ENCODE measurements around the gene PTPRM. TPM values are rescaled to one million over a fixed set of nuclear protein-coding genes. Genes with fewer than 3 reads are reported as not detected.

Gene PTPRM
- total and polyA plus RNA-seq, 2 experiments from 2014 or later: 1.6 to 5.3 TPM

DNA sequence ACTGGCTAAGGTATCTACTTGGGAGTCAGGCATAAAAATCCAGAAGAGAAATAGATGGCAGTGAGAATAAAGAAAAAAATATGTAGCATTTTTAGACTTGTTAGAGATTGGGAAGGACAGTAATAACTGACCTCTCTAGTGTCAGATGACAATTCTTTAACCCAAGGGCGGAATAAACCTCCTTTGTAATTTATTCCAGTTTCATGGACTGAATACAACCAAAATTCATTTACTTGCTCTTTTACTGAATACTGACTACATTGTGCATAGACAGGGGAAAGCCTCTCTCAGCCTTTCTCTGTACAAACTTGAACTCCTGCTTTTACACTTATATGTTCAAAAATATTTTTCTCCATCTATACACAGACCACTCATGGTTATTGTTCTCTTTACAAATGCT lies 566.8 kb downstream of the PTPRM start:
- Mint-ChIP-seq H3K4me1 (no peaks in the 10 kb centered on the region; the same call in 2 of the 3 replicates), H3K27ac (no peak overlapping the region), H3K27me3 (ENCODE audit: insufficient read depth, low read depth, poor library complexity) (peaks cover 2% of the 10 kb centered on the region), H3K9me3 (peaks cover 7% of the 10 kb centered on the region; the same call in 2 of the 3 replicates), H3K36me3 (ENCODE audit: low read depth) (no peaks in the 10 kb centered on the region), H3K4me3 (no peak overlapping the region)
- H4K20me1 ChIP-seq (replicated peaks; ENCODE audit: insufficient read depth): no peaks in the 10 kb centered on the region
- DNase-seq (ENCODE audit: low spot score): no peak
- 0 out of 2 replicates have a peak, but pooled peaks cover 6% of the 10 kb centered on the region for H3K9me2 ChIP-seq (ENCODE audit: insufficient read depth)
- H3K79me2 ChIP-seq (replicated peaks; ENCODE audit: insufficient read depth): no peaks in the 10 kb centered on the region
- H3K36me3 ChIP-seq (ENCODE audit: insufficient read depth): no peaks in the 10 kb centered on the region
- no peak overlapping the region for H3K4me2 ChIP-seq
- H3K27ac ChIP-seq (ENCODE audit: low read depth): no peak overlapping the region
- no peak overlapping the region for H3K4me3 ChIP-seq
- ATAC-seq: no peak
- H2AFZ ChIP-seq: no peak overlapping the region
- no peak for TF ChIP-seq POLR2AphosphoS5 (IDR thresholded peaks at IDR 0.05; ENCODE audit: low read depth)
- no peak for TF ChIP-seq EZH2 (IDR thresholded peaks at IDR 0.05; ENCODE audit: low read depth, unreplicated experiment)
- no peak for TF ChIP-seq ZNF462 (CRISPR knock-in tag; IDR thresholded peaks at IDR 0.05)
- TF ChIP-seq JUNB (IDR thresholded peaks at IDR 0.05; ENCODE audit: unreplicated experiment): no peak
- no peak for TF ChIP-seq STAT1 (IDR thresholded peaks at IDR 0.05; ENCODE audit: unreplicated experiment)
- TF ChIP-seq ZNF331 (CRISPR knock-in tag; IDR thresholded peaks at IDR 0.05; ENCODE audit: low read depth): no peak
- TF ChIP-seq ZNF114 (CRISPR knock-in tag; IDR thresholded peaks at IDR 0.05): no peak
- no peak for TF ChIP-seq EZH2phosphoT487 (IDR thresholded peaks at IDR 0.05; ENCODE audit: unreplicated experiment)
- no peak for TF ChIP-seq NANOG (IDR thresholded peaks at IDR 0.05; ENCODE audit: borderline replicate concordance)
- TF ChIP-seq, protein P1, sequence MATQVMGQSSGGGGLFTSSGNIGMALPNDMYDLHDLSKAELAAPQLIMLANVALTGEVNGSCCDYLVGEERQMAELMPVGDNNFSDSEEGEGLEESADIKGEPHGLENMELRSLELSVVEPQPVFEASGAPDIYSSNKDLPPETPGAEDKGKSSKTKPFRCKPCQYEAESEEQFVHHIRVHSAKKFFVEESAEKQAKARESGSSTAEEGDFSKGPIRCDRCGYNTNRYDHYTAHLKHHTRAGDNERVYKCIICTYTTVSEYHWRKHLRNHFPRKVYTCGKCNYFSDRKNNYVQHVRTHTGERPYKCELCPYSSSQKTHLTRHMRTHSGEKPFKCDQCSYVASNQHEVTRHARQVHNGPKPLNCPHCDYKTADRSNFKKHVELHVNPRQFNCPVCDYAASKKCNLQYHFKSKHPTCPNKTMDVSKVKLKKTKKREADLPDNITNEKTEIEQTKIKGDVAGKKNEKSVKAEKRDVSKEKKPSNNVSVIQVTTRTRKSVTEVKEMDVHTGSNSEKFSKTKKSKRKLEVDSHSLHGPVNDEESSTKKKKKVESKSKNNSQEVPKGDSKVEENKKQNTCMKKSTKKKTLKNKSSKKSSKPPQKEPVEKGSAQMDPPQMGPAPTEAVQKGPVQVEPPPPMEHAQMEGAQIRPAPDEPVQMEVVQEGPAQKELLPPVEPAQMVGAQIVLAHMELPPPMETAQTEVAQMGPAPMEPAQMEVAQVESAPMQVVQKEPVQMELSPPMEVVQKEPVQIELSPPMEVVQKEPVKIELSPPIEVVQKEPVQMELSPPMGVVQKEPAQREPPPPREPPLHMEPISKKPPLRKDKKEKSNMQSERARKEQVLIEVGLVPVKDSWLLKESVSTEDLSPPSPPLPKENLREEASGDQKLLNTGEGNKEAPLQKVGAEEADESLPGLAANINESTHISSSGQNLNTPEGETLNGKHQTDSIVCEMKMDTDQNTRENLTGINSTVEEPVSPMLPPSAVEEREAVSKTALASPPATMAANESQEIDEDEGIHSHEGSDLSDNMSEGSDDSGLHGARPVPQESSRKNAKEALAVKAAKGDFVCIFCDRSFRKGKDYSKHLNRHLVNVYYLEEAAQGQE (IDR thresholded peaks at IDR 0.05; ENCODE audit: unreplicated experiment): no peak
- no peak for TF ChIP-seq ETS1 (IDR thresholded peaks at IDR 0.05)
- TF ChIP-seq CTCF (conservative IDR thresholded peaks at IDR 0.05; ENCODE audit: low read depth in 2 of 2): no peak
- no peak for TF ChIP-seq CREB1 (CRISPR knock-in tag; IDR thresholded peaks at IDR 0.05; ENCODE audit: low read depth)
- H3K27me3 ChIP-seq (ENCODE audit: insufficient read depth): no peaks in the 10 kb centered on the region
- H3K4me1 ChIP-seq (ENCODE audit: insufficient read depth): no peaks in the 10 kb centered on the region
- no peaks in the 10 kb centered on the region for H3F3A ChIP-seq (replicated peaks; ENCODE audit: low read depth)
